Measurements from ENCODE around the gene SPRR1B. TPM values are rescaled to one million over a fixed set of nuclear protein-coding genes. Genes with fewer than 3 reads are reported as not detected.
"Not testable (repeated sequence)": the region's sequence is repeated elsewhere in the genome, so short reads cannot be mapped to it uniquely, and the experiment has no call there.

SPRR1B gene
- total and polyA plus RNA-seq, 4 experiments from 2014 or later = not detected

DNA sequence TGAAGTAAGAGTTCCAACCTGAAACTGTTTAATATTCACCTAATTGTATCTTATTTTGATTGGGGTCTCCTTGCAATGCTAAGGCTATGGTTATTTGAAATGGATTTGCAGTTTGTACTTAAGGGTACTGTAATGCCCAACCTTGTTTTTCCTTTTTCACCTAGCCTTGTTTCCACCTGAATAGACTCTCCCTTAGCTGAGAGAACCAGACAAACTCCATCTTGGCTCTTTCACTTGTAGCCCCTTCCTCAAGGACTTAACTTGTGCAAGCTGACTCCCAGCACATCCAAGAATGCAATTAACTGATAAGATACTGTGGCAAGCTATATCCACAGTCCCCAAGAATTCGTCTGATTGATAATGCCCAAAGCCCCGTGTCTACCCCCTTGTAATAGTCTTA lies 9.2 kb upstream of the SPRR1B start:
- H3K4me3 ChIP-seq (ENCODE audit: low read length in 2 of 2); DNase-seq; H3K4me1 Mint-ChIP-seq; POLR2A ChIA-PET (ENCODE audit: partially characterized antibody); H3K27me3 ChIP-seq (ENCODE audit: insufficient read depth, low read length); H3K36me3 ChIP-seq (ENCODE audit: insufficient read depth, low read length); intact Hi-C loops (cut with micrococcal nuclease); CTCF ChIA-PET (ENCODE audit: partially characterized antibody); H3K9me3 Mint-ChIP-seq; H3K36me3 Mint-ChIP-seq; H3K27ac ChIP-seq (ENCODE audit: low read depth, low read length); H3K4me3 Mint-ChIP-seq; H3K9me3 ChIP-seq (ENCODE audit: control insufficient read depth in 1 of 2, low read length in 2 of 2); H3K27ac Mint-ChIP-seq; H3K4me1 ChIP-seq (ENCODE audit: insufficient read depth, low read length): not testable (repeated sequence)
- H3K27me3 Mint-ChIP-seq = peaks cover 11 to 18% of the 10 kb centered on the region in 2 donors

DNA sequence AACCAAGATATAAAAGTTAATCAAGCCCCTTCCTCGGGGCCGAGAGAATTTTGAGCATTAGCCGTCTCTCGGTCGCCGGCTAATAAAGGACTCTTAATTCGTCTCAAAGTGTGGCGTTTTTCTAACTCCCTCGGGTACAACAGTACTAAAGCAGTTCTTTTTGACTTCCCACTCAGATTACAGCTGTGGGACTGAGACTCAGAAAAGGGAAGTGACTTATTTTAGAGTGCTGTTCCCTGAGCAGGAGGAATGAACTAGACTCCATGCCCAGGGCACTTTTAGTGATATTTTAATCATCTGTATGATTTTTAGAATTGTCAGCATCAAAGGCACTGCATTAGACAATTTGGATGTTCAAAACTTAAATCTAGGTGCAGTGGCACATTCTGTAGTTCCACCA lies 8.7 kb upstream of the SPRR1B start:
- H3K36me3 ChIP-seq (ENCODE audit: insufficient read depth, low read length); H3K4me3 ChIP-seq (ENCODE audit: low read length in 2 of 2); H3K36me3 Mint-ChIP-seq; CTCF ChIA-PET (ENCODE audit: partially characterized antibody); H3K27ac Mint-ChIP-seq; H3K4me1 ChIP-seq (ENCODE audit: insufficient read depth, low read length); H3K9me3 ChIP-seq (ENCODE audit: control insufficient read depth in 1 of 2, low read length in 2 of 2); H3K9me3 Mint-ChIP-seq; intact Hi-C loops (cut with micrococcal nuclease); H3K4me3 Mint-ChIP-seq; H3K27me3 ChIP-seq (ENCODE audit: insufficient read depth, low read length); POLR2A ChIA-PET (ENCODE audit: partially characterized antibody); DNase-seq; H3K4me1 Mint-ChIP-seq; H3K27ac ChIP-seq (ENCODE audit: low read depth, low read length): not testable (repeated sequence)
- peaks cover 11 to 20% of the 10 kb centered on the region in 2 donors for H3K27me3 Mint-ChIP-seq

DNA sequence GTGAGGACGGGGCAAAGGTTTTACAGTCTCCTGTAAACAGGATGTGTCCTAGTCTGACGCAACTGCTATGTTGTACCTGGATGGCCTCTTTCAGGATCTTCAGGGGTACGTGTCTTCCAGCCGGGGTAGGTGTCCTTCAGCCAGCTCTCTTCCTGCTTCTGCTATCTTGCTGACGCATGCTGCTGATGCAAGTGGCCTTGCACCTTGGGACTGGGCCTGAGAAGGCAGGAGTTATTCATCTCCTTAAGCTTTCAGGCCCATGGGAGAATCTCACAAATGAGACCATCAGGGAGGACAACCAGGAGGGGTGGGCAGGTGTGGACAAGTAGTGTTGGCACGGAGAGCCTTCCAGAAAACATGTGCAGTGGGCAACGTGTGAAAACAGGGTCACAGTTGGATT lies 7.9 kb upstream of the SPRR1B start:
- Histone ChIP-seq H3K9me3 (ENCODE audit: control insufficient read depth in 1 of 2, low read length in 2 of 2) (no peaks in the 10 kb centered on the region), H3K27ac (ENCODE audit: low read depth, low read length) (no peak overlapping the region), H3K4me3 (ENCODE audit: low read length in 2 of 2) (no peak overlapping the region), H3K27me3 (ENCODE audit: insufficient read depth, low read length) (no peaks in the 10 kb centered on the region), H3K4me1 (ENCODE audit: insufficient read depth, low read length) (no peaks in the 10 kb centered on the region), H3K36me3 (ENCODE audit: insufficient read depth, low read length) (no peaks in the 10 kb centered on the region)
- Mint-ChIP-seq H3K36me3 (no peaks in the 10 kb centered on the region), H3K9me3 (peaks cover 0 to 2% (median 0%) of the 10 kb centered on the region in 8 donors), H3K4me1 (no peaks in the 10 kb centered on the region), H3K27me3 (peaks cover 9 to 20% of the 10 kb centered on the region in 2 donors), H3K4me3 (no peak overlapping the region), H3K27ac (no peak overlapping the region)
- DNase-seq = no peak
- intact Hi-C loops (cut with micrococcal nuclease) = no loop called here
- CTCF ChIA-PET (ENCODE audit: partially characterized antibody) = no interaction called here
- POLR2A ChIA-PET (ENCODE audit: partially characterized antibody) = no interaction called here

DNA sequence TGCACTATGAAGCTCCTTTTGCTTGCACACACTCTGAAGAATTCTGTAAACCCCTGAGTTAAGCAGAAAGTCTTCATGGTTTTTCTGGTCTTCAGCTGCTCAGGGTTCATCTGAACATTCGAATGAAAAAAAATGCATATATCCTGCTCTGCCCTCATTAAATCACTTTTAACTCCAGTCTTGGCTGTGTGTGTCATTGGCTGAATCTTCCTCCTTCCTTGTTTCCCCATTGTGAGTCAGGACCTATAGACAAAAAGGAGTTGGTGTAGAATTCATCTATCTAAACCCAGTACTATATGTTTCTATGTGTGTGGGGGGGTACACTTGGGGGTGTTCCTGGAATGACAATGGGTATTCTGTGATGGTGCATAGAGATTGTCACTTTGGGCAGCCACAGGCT lies 6.6 kb upstream of the SPRR1B start:
- Histone ChIP-seq H3K27me3 (ENCODE audit: insufficient read depth, low read length) (no peaks in the 10 kb centered on the region), H3K9me3 (ENCODE audit: control insufficient read depth in 1 of 2, low read length in 2 of 2) (no peaks in the 10 kb centered on the region), H3K4me3 (ENCODE audit: low read length in 2 of 2) (no peak overlapping the region), H3K36me3 (ENCODE audit: insufficient read depth, low read length) (no peaks in the 10 kb centered on the region), H3K4me1 (ENCODE audit: insufficient read depth, low read length) (no peaks in the 10 kb centered on the region), H3K27ac (ENCODE audit: low read depth, low read length) (no peak overlapping the region)
- CTCF ChIA-PET (ENCODE audit: partially characterized antibody) = no interaction called here
- POLR2A ChIA-PET (ENCODE audit: partially characterized antibody) = no interaction called here
- no peaks in the 10 kb centered on the region for H3K36me3 Mint-ChIP-seq
- peaks cover 0 to 2% (median 0%) of the 10 kb centered on the region in 8 donors for H3K9me3 Mint-ChIP-seq
- no peak overlapping the region for H3K27ac Mint-ChIP-seq
- DNase-seq = no peak
- no peak overlapping the region for H3K4me3 Mint-ChIP-seq
- H3K27me3 Mint-ChIP-seq = peaks cover 4 to 22% of the 10 kb centered on the region in 2 donors
- intact Hi-C loops (cut with micrococcal nuclease) = no loop called here
- H3K4me1 Mint-ChIP-seq = no peaks in the 10 kb centered on the region

DNA sequence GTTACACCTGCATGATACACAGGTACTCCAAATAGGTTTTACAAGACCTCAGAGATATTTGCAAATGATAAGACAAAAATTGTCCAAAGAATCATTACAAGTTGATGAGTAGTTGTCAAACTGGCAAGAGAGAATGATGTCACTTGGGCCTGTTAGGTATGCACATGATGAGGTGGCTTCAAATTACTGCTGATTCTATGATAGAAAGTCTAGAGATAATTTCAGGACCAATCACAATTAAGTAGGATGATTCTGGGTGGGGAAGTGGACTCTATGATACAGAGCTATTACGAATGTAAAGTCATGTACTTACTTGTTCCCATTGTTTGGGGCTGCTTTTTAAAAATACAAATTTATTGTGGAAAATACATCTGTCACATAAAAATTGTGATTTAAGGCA lies 5.2 kb upstream of the SPRR1B start:
- no peak overlapping the region for H3K27ac Mint-ChIP-seq
- H3K9me3 Mint-ChIP-seq = peaks cover 0 to 3% (median 0%) of the 10 kb centered on the region in 8 donors
- no peak overlapping the region for H3K4me3 ChIP-seq (ENCODE audit: low read length in 2 of 2)
- H3K4me1 Mint-ChIP-seq = no peaks in the 10 kb centered on the region
- no peak overlapping the region for H3K4me3 Mint-ChIP-seq
- intact Hi-C loops (cut with micrococcal nuclease) = no loop called here
- ChIA-PET POLR2A (ENCODE audit: partially characterized antibody) (no interaction called here), CTCF (ENCODE audit: partially characterized antibody) (no interaction called here)
- no peaks in the 10 kb centered on the region for H3K9me3 ChIP-seq (ENCODE audit: control insufficient read depth in 1 of 2, low read length in 2 of 2)
- H3K4me1 ChIP-seq (ENCODE audit: insufficient read depth, low read length) = no peaks in the 10 kb centered on the region
- no peak overlapping the region for H3K27ac ChIP-seq (ENCODE audit: low read depth, low read length)
- no peaks in the 10 kb centered on the region for H3K27me3 ChIP-seq (ENCODE audit: insufficient read depth, low read length)
- peaks cover 3 to 15% of the 10 kb centered on the region in 2 donors for H3K27me3 Mint-ChIP-seq
- no peaks in the 10 kb centered on the region for H3K36me3 Mint-ChIP-seq
- DNase-seq = no peak
- H3K36me3 ChIP-seq (ENCODE audit: insufficient read depth, low read length) = no peaks in the 10 kb centered on the region

DNA sequence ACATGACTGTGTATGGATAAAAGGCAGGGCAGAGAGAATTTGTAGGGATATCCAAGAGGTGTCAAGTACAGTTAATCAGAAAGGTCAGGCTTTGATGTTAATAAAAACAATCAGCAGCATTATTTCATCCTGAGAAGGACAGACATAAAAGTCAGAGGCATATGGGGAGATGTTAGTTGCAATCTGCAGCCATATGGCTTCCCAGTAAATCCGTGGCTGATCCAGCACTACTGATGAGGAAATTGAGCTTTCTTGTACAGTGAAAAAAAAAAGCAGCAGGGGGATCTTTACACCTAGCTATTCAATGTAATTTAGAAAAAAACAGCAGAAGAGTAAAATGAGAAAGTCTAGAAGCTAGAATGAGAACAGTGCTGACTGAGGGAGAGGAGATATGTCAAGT lies 2.2 kb upstream of the SPRR1B start:
- Mint-ChIP-seq H3K27ac (no peak overlapping the region), H3K36me3 (no peaks in the 10 kb centered on the region), H3K9me3 (peaks cover 0 to 3% (median 0%) of the 10 kb centered on the region in 8 donors), H3K27me3 (peaks cover 3 to 8% of the 10 kb centered on the region in 2 donors), H3K4me1 (no peaks in the 10 kb centered on the region), H3K4me3 (no peak overlapping the region)
- Histone ChIP-seq H3K27ac (ENCODE audit: low read depth, low read length) (no peak overlapping the region), H3K36me3 (ENCODE audit: insufficient read depth, low read length) (no peaks in the 10 kb centered on the region), H3K27me3 (ENCODE audit: insufficient read depth, low read length) (no peaks in the 10 kb centered on the region), H3K9me3 (ENCODE audit: control insufficient read depth in 1 of 2, low read length in 2 of 2) (no peaks in the 10 kb centered on the region), H3K4me1 (ENCODE audit: insufficient read depth, low read length) (no peaks in the 10 kb centered on the region), H3K4me3 (ENCODE audit: low read length in 2 of 2) (no peak overlapping the region)
- intact Hi-C loops (cut with micrococcal nuclease) = no loop called here
- DNase-seq = no peak
- CTCF ChIA-PET (ENCODE audit: partially characterized antibody) = no interaction called here
- POLR2A ChIA-PET (ENCODE audit: partially characterized antibody) = no interaction called here

DNA sequence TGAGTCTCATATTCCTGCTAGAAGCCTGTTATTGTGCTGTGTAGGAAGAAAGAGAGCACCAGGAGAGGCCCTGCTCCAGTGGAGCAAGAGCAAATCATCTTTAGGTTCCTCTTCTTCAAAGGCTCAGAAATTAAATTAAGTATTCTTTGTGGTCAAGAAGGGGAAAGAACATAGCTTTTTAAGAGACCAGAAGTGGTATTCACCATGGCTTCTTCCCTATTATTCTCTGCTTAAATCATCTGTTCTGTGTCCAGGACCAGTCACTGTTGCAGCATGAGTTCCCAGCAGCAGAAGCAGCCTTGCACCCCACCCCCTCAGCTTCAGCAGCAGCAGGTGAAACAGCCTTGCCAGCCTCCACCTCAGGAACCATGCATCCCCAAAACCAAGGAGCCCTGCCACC lies 1.1 kb downstream of the SPRR1B start:
- Mint-ChIP-seq H3K36me3 (no peaks in the 10 kb centered on the region), H3K27ac (no peak overlapping the region), H3K4me3 (no peak overlapping the region), H3K27me3 (peaks cover 1 to 6% of the 10 kb centered on the region in 2 donors), H3K9me3 (peaks cover 0 to 3% (median 0%) of the 10 kb centered on the region in 8 donors), H3K4me1 (no peaks in the 10 kb centered on the region)
- no peak for DNase-seq
- H3K27ac ChIP-seq (ENCODE audit: low read depth, low read length) = no peak overlapping the region
- ChIA-PET POLR2A (ENCODE audit: partially characterized antibody) (no interaction called here), CTCF (ENCODE audit: partially characterized antibody) (no interaction called here)
- H3K4me3 ChIP-seq (ENCODE audit: low read length in 2 of 2) = no peak overlapping the region
- intact Hi-C loops (cut with micrococcal nuclease) = no loop called here
- H3K36me3 ChIP-seq (ENCODE audit: insufficient read depth, low read length) = no peaks in the 10 kb centered on the region
- no peaks in the 10 kb centered on the region for H3K9me3 ChIP-seq (ENCODE audit: control insufficient read depth in 1 of 2, low read length in 2 of 2)
- no peaks in the 10 kb centered on the region for H3K4me1 ChIP-seq (ENCODE audit: insufficient read depth, low read length)
- H3K27me3 ChIP-seq (ENCODE audit: insufficient read depth, low read length) = no peaks in the 10 kb centered on the region

DNA sequence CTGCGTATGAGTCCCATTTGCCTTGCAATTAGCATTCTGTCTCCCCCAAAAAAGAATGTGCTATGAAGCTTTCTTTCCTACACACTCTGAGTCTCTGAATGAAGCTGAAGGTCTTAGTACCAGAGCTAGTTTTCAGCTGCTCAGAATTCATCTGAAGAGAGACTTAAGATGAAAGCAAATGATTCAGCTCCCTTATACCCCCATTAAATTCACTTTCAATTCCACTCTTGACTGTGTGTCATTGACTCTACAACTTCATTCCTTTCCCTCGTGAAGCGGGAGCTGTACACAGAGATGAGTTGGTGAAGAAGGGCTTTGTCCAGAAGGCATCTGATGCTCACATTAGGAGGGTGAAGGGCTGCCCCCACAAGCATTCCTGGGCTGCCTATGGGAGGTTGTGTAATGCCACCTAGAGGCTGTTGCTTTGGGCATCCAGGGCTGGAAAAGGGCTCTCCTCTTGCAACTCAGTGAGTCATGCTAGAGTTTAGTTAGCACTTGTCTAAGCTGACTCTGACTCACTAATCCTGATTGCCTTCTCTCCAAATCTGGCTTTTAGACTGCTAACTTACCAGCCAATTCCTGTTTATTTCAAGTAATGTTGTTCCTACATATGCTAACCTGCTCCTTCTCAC lies 1.8 kb downstream of the SPRR1B start:
- no peak for DNase-seq
- H3K27me3 ChIP-seq (ENCODE audit: insufficient read depth, low read length) = no peaks in the 10 kb centered on the region
- no peak overlapping the region for H3K4me3 Mint-ChIP-seq
- H3K27ac Mint-ChIP-seq = no peak overlapping the region
- CTCF ChIA-PET (ENCODE audit: partially characterized antibody) = no interaction called here
- no peaks in the 10 kb centered on the region for H3K4me1 Mint-ChIP-seq
- H3K4me3 ChIP-seq (ENCODE audit: low read length in 2 of 2) = no peak overlapping the region
- H3K9me3 Mint-ChIP-seq = peaks cover 0 to 3% (median 0%) of the 10 kb centered on the region in 8 donors
- no peaks in the 10 kb centered on the region for H3K9me3 ChIP-seq (ENCODE audit: control insufficient read depth in 1 of 2, low read length in 2 of 2)
- peaks cover 1 to 6% of the 10 kb centered on the region in 2 donors for H3K27me3 Mint-ChIP-seq
- no peak overlapping the region for H3K27ac ChIP-seq (ENCODE audit: low read depth, low read length)
- POLR2A ChIA-PET (ENCODE audit: partially characterized antibody) = no interaction called here
- intact Hi-C loops (cut with micrococcal nuclease) = no loop called here
- H3K36me3 ChIP-seq (ENCODE audit: insufficient read depth, low read length) = no peaks in the 10 kb centered on the region
- H3K4me1 ChIP-seq (ENCODE audit: insufficient read depth, low read length) = no peaks in the 10 kb centered on the region
- H3K36me3 Mint-ChIP-seq = no peaks in the 10 kb centered on the region

Measured in CD4-positive, alpha-beta memory T cell (primary cell).